GM19468 (cell line): ENCODE data around the gene ENTREP1.
"Not testable (repeated sequence)": the region's sequence is repeated elsewhere in the genome, so short reads cannot be mapped to it uniquely, and the experiment has no call there.

Experiments
- ATAC-seq: cut with Tn5 transposase; IDR thresholded peaks from one replicate; pipeline ENCODE4 v1.9.1; 2021; ENCODE audit warnings: mild to moderate bottlenecking, moderate library complexity, moderate number of reproducible peaks; ENCODE audit not compliant: unreplicated experiment; ENCODE audit errors: extremely low read depth

Gene ENTREP1

DNA sequence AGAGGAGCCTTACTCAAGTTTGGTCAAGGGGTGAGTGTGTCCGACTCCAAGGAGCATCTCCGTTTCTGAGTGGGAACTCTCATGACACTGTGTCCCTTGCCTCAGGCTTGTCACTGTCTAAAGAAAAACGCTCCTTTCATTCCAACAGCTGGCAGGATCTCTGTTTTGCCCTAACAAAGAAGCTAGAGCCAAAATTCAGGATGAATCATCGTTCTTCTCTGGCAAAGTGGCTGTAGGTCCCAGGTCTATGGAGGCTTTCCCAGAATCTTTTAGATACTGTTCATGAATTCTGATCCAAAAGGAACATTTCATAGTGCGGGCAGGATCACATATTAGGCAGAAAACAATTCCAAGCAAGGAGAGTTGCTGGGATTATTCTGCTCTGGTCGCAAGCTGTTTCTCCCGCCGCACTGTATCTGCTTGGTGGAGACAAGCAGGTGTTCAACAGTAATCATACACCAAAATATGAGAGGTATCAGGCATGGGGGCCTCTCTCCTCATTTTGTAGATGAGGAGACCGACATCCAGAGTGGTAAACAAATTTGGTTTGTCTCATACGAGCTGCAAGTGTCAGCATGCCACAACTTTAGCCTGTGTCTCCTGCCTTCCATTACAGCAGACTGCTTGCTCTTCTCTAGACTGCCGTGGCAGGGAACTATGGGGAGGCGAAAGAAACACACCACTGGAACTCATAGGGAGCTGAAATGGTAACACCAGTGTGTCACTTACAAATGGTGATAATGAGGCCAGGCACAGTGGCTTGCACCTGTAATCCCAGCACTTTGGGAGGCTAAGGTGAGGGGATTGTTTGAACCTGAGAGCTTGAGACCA, 72.6 kb downstream of the ENTREP1 start:
- ATAC-seq: no peak

DNA sequence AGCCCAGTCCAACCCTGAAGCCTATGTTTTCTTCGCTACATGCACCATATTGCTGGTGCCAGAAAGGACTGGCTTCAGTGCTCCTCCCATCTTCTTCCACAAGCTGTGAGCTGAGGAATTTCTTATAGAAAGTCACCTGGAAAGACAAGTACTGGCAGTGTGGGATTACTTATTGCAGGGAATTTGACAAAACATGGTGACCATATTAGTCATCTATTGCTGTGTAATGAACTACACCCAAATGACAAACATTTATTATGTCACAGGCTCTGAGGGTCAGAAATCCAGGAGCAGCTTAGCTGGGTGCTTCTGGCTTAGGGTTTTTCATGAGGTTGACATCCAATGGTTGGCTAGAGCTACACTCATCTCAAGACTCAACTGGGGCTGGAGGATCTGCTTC, 75.5 kb downstream of the ENTREP1 start:
- ATAC-seq: no peak

DNA sequence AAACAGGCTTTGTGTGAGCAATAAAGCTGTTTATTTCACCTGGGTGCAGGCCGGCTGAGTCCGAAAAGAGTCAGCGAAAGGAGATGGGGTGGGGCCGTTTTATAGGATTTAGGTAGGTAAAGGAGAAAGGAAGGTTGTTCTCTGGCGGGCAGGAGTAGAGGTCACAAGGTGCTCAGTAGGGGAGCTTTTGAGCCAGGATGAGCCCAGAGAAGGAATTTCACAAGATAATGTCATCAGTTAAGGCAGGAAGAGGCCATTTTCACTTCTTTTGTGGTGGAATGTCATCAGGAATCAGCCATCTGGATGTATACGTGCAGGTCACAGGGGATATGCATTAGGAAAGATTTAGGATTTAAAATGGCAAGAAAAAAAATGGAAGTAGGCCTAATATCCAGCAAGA, 84.9 kb downstream of the ENTREP1 start:
- not testable (repeated sequence) for ATAC-seq

DNA sequence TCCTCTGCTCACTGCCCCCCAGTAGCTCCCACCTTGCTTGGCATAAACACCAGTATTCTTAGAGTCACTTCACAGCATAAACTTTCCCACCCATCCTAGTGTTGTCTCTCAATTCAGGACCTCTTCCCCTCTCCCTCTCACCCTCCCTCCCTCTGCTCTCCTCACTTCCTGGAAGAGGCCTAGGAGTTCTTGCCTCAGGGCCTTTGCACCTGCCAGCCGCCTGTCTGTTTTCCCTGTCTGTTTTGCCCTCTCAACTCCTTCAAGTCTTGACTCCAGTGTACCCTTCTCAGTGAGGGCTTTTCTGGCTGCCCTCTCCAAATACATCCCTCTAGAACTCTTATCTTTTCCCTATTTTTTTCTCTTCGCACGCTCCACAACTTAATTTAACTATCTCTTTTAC, 86.2 kb downstream of the ENTREP1 start:
- no peak for ATAC-seq

DNA sequence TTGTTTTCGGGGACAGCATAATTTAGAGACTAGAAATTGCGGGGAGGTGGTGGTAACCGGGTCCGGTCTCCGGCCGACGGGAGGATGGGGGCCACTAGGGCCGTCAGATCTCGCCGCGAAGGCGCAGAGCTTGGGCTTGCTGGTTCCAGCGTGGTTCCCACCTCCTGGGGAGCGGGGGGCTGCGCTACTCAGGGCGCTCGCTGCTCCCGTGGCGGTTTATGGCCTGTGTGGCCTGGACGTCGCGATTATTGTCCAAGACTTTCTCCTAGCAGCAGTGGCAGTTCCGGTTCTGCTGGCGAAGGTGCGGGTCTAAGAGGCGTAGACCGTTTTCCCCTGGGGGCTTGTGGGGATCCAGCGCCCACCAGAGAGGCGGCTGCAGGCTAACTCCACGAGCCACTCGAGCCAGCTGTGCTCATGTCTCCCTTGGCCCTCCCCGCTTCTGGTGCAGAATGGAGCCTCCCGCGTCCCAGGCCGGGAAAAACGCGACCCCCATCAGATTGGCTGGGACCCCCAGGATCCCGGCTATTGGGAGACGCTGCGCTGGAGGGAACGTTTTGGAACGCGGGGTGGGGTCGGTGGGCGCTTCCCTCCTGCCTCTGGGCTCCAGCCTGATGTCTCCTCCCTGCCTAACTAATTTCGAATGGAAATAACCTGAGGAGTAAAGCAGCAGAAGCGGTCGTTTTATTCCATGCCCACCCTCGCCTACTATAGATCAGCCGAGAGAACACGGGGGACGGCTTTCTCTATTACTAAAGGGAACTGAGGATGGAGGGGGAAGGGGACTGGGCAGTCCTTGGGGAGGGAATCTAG, 87.1 kb downstream of the ENTREP1 start:
- no peak for ATAC-seq

DNA sequence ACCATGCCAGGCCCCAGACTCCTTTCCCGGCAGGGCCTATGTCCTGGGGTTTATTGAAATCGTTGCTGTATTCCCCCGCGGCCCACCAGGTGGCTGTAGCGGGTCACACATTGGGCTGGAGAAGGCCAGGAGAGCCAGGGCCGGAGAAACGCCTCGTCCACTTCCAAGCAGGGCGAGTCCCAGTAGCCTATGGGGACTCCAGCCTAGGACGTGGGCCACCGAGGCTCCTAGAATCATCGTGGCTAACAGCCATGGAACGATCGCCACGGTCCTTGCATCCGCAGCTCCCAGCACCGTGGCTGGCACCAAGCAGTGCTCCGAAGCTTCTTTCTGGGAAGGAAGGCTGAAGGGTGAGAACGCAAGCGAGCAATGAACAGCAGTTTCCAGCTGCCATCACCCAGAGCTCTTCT, 87.7 kb downstream of the ENTREP1 start:
- ATAC-seq: no peak

DNA sequence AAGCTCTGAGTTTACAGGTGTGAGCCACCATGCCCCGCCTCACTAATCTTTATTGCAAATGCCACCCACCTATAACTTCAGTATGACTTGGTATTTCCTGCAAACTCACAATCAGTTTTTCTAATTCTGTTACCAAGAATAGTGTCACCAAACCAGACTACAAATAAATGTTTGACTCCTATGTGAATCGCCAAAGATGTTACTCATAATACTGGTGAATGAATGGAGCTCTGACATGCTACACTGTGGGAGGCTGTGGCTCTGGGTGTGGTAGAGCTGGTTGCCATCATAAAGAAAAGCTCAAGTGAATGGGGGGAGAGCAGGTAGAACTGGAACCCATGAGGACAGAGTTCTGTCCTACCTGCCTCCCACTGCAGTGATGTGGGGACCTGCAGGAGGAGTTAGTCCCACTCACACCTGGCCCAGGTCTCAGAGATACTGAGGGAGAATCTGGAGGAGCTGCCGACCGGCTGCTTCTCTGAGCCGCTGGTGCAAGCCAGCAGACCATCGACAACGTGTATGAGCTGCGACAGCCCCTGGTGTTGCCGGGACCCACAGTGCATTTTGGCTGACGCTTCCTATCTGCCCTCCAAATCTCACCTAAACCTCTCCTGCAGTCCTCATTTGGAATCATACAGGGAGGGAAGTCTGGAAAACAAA, 95.7 kb downstream of the ENTREP1 start:
- ATAC-seq: no peak

DNA sequence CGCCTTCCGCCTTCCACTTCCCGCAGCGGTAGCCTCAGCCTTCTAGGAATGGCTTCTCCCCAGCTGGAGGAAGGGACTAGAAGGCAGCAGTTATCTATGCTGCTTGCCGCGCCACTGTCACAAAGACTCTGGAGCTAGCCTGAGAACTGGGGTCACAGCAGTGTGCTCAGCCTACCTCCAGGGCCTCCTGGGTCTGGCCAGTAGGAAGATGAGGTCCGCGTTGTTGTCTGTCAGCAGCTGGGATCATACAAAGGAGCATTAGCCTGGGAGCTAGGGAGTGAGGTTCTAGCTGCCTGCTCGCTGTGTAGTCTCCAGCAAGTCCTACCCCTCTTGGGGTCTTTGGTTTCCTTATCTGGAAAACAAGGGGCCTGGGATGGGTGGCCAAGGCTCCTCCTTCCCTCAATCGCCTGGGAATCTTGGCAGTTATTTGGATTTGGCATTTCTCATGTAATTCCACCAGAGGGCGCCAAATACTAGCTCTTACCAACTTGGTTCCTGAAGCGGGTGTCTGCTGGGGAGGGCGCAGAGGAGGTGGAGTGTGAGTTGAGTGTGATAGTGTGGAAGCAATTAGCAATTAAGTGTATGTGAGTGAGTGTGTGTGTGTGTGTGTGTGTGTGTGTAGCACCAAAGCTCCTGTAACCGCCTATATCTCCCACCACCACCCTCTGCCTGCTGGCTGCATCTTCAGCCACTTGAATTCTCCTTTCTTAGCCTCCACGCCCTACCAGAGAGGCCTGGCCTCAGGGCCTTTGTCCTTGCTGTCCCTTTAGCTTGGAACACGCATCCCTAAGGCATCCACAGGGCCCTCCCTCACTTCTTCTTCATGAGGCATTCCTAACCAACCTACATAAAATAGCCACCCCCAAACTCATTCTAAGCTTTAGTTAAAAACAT, 97.1 kb downstream of the ENTREP1 start:
- no peak for ATAC-seq

DNA sequence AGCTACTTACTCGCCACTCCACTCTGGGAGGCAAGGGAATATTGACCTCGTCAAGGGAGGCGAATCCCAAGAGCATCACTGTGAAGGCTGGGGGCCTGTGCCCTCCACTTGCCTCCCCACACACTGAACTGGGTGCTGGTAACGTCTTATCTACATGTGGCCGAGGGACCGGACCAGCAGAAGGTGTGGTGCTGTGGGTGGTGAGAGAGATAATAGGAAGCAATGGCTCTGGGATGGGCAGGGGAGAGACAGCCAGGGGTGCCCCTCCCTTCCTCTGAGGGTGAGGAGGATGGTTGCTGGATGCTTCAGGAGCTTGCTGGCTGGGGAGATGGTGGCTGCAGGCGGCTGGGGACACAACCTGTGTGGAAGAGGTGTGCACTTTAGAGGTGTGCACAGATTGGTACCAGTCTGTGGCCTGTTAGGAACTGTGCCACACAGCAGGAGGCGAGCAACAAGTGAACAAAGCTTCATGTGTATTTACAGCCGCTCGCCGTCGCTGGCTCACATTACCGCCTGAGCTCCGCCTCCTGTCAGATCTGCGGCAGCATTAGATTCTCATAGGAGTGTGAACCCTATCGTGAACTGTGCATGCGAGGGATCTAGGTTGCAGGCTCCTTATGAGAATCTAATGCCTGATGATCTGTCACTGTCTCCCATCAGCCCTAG, 100.3 kb downstream of the ENTREP1 start:
- ATAC-seq: no peak

DNA sequence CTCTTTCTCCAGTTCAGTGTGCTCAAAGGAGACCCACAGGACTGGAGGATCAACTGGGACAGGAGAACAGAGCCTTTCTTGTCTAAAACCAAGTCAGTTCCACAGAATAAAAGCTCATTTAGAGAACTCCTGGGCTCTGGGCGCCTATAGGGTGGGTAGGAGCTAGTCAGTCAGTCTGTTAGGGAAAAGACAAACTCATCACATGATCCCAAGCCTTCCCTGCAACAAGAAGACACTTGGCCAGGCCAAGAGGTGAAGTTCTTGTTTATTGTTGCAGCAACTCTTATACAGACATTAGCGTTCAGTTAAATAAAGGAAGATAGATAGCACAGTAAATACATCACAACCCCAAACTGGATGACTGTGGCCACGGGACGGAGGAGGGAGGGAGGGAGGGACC, 102.3 kb downstream of the ENTREP1 start:
- no peak for ATAC-seq

DNA sequence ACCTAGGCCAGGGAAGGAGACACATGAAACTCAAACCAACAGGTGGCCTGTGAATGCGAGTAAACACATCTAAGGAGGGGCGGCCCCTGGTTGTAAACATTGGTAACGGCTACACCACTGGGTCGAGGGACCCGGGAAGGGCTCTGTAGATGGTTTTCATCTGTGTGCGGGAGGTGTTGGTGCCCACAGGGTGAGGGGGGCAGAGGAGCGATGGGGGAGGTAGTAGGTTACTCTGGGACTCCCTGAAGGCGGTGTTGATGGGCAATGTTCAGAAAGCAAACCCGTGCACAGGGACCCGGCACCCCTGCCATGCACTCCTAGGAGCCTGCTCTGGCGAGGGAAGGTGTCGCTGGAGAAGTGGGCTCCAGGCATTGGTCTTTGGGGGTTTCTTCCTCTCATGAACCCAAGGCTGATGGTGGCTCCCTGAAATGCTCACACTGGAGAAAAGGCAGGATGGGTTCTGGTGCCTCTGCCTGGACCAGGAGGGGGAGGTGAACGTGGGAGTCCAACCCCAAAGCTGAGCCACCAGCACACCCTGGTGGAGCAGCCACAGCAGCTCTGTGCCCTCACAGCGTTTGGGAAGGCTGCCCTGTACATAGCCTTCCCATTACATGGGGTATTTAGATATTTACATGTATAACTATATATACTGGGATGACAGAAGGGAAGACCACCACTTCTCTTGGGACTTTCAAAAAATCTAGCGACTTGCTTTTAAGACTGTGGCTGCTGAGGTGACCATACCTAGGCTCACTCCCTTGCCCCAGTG, 103.2 kb downstream of the ENTREP1 start:
- ATAC-seq: no peak

DNA sequence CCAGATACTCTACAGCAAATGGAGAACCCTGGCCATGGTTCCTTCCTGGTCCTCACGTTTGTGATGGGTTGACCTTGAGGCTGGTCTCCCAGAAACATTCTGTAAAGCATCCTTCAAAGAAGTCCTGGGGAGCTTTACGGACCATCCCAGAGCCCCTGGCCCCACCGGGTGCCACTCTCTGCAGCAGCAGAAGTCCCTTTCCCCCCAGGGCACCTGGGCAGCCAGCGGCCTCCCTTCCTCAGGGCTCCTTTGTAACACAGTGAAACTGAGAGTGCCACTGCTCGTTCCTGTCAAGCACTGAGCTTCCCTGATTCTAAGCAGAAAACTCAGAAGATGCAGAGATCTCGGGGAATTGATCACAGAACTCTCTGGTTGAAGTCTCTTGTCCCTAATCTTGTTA, 104.3 kb downstream of the ENTREP1 start:
- no peak for ATAC-seq

DNA sequence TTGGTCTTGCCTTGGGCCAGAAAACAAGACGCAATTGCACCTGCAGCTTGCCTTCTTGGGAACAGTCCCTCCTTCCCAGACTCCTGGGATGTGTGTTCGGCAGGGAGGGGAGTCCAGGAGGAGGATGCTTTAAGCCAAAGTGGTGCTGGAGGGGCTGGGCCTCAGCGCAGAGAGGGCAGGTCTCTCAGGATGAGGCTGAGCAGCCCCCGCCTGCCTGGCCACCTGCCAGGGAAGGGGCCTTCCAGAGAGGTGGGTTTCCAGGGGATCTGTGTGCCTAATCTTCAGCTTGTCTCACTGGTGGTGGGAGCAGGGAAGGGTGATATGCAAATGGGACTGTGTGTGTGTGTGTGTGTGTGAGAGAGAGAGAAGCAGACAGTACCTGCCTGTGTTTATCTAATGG, 105.2 kb downstream of the ENTREP1 start:
- ATAC-seq: no peak

DNA sequence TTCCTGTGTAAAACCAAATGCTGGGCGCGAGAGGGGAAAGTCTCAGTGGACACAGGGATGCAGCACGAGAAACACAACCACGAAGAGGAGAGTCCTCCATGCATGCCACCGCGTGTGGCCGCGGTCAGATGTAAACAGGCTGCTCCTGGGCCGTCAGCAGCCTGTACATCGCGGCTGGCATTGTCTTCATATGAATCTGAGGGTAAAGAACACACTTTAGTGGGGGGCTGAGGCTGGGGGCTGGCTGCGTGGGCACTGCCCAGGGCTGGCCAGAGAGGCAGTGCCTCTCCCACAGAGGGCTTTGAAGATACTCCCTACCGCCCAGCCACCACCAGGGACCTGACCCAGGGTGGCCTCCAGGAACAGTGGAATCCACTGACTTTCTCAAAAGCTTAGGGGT, 106.2 kb downstream of the ENTREP1 start:
- no peak for ATAC-seq

DNA sequence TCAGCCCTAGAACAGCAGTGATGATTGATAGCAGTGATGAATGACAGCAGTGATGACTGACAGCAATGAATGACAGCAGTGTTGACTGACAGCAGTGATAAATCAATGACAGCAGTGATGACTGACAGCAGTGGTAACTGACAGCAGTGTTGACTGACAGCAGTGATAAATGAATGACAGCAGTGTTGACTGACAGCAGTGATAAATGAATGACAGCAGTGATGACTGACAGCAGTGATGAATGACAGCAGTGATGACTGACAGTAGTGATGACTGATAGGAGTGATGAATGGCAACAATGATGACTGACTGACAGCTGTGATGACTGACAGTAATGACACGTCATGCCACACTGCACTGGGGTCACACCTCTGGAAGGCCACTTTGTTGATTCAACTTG, 106.8 kb downstream of the ENTREP1 start:
- ATAC-seq: no peak

DNA sequence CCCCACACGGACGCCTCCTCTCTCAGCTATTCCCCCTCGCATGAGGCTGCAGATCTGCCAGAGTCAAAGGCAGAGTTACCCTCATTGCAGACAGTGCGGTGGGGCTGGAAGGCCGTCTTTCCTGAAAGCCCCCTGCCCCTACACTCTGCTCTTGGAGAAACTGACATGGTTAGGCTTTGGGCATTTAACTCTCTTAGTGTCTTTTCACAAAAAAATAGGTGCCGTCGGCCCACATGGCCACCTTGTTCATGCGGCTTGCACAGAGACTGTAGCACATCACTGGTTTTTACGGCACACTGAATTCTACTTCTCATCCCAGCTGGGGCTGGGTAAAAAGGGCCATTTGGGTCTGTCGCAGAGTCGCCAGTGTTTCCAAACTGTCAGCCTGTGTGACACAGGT, 107.6 kb downstream of the ENTREP1 start:
- ATAC-seq: no peak

DNA sequence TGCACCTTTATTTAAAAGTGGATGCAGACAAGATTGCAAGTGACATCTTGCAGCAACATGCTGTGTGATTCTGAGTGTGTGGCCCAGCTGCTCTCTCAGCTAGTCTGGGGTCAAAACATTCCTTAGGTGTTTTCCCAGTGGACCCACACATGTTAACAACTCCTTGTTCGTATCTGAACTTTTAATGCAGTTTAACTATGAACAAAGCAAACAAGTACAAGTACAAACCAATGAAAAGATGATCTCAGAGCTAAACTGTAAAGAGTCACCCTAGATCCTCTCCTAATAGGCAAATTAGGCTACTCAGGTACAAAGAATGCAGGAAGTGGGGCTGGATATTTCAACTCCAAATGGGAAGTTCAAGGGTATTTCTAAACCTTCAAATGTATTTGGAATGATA, 108.4 kb downstream of the ENTREP1 start:
- ATAC-seq: no peak

DNA sequence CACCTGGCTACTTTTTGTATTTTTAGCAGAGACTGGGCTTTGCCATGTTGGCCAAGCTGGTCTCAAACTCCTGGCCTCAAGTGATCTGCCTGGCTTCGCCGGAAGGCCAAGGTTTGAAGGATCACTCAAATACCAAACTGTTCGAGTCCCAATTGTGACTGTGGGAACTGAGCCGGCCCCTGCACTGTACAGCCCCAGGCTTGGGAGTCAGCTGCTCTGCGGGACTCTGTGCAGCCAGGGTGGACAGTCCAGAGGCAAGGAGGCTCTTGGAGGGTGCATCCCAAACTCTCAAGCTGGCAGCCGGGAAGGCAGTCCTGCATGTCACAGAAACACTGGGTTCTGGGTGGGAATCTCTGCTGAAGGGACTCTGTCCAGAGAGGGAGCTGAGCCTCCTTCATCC, 109.0 kb downstream of the ENTREP1 start:
- no peak for ATAC-seq

DNA sequence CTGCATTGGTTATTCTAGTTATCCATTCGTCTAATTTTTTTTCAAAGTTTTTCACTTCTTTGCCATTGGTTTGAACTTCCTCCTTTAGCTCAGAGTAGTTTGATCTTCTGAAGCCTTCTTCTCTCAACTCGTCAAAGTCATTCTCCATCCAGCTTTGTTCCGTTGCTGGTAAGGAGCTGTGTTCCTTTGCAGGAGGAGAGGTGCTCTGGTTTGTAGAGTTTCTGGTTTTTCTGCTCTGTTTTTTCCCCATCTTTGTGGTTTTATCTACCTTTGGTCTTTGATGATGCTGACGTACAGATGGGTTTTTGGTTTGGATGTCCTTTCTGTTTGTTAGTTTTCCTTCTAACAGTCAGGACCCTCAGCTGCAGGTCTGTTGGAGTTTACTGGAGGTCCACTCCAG, 114.6 kb downstream of the ENTREP1 start:
- ATAC-seq: not testable (repeated sequence)
